Measurements from ENCODE around the gene RTN4R.

Gene RTN4R

DNA sequence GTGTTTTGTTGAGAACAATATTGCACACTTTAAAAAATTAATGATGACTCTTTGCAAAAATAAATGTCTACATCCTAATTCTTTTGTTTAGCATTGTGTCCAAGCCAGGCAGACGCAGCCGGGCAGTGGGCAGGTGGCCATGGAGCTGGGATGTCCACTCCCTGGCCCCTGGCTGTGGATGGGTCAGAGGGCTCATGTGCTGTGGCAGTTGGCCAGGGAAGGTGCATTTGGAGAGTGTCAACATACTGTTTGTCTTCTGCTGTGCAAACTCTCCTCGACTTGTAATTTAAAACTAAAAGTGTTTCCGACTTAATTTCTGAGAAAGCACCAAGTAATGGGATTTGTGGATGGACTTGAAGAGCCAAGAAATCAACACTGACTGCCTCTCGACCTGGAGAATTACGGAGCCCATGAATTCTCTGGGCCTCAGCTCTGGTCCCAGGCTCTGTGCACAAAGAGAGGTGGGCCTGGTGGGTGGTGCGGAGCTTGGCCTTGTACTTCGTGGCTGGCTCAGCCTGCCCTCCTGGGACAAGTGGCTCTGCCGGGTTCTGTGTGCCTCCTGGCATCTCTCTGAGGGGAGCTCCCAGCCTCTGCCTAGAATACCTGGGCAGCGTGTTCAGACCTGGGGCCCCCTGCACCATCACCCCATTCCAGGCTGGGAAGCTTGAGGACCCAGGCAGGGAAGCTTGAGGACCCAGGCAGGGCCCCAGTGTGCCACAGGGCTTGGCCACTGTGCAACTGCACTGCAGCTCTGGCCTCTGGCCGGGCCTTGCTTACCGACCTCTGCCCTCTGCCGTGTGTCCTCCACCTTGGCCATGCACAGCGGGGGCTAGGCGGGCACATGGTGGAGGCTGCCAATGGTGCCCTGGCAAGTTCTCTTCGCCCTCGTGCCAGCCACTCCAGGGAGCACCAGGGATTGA lies 46.4 kb downstream of the RTN4R start:
- TF ChIP-seq PAX5 (IDR thresholded peaks at IDR 0.05; ENCODE audit: insufficient read depth, low read length, severe bottlenecking) (no peak), TAF1 (IDR thresholded peaks at IDR 0.05; ENCODE audit: low read depth, low read length) (no peak), POLR2A (IDR thresholded peaks at IDR 0.05; ENCODE audit: low read depth, low read length) (no peak)
- DNase-seq (ENCODE audit: insufficient read length, low spot score) (no peak), FAIRE-seq (no peak)

DNA sequence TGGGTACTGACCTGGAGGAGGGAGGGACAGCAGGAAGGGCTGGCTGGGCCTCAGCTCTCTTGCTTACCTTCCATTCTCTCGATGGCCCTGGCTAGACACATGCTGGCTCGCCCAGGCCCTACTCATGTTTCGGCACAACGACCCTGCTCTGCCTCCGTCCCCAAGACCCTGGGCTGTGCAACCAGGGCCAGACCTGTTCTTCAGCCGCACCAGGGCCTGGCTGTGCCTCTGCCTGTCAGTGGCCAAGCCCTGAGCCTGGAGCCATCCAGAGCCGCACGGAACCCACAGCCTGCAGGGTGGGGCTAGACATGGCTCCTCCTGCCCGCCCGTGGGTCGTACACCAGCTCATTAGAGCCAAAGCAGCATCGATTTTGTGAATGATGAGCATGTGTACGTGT lies 47.5 kb downstream of the RTN4R start:
- DNase-seq (ENCODE audit: insufficient read length, low spot score) (no peak), FAIRE-seq (no peak)
- TF ChIP-seq POU2F2 (IDR thresholded peaks at IDR 0.05; ENCODE audit: low read depth, low read length) (no peak), SPI1 (IDR thresholded peaks at IDR 0.05; ENCODE audit: low read depth, low read length) (no peak), PAX5 (IDR thresholded peaks at IDR 0.05; ENCODE audit: insufficient read depth, low read length, severe bottlenecking) (no peak), POLR2A (IDR thresholded peaks at IDR 0.05; ENCODE audit: low read depth, low read length) (no peak)

DNA sequence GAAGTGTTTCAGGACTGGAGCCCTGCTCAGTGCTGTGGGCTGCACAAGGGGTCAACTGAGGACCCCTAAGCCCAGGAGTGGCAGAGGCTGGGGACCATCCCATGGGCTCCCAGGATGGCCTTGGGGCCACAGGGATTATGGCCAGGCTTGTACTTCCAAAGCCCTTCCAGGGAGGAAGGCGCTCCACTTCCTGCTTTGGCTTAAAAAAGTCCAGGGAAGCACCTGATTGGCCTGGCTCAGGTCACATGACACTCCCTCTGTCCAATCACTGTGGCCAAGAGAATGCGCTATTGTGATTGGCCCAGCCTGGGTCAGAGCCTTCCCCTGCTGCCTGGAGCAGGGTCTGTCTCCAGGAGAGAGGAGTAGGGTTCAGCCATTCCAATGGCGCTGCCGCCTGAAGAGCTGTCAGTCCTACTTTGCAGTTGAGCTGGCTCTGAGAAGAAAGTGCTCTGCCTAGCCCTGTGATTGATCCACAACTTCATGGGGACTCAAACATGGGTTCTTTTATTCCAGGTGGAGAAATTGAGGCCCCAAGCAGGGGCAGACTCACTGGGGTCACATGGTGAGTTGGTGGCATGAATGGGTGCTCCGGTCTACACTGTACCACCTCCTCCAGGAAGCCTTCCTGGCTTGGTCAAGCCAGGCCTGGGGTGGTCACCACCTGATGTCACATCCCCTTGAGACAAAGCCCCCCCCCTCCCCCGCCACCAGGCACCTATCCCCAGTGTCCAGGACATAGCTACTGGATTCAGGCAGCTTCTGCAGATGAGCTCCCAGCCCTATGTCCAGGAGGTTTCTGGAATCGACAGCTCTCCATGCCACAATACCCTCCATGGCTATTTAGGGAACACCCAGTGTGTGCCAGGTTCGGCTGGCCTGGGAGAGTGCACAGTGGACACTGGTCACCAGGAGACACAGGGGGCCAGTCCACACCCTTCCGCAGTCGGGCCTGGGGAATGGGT lies 48.2 kb downstream of the RTN4R start:
- DNase-seq (ENCODE audit: insufficient read length, low spot score): no peak
- FAIRE-seq: no peak
- TF ChIP-seq SPI1 (IDR thresholded peaks at IDR 0.05; ENCODE audit: low read depth, low read length) (no peak), POLR2AphosphoS5 (IDR thresholded peaks at IDR 0.05; ENCODE audit: low read depth, low read length) (no peak), POU2F2 (IDR thresholded peaks at IDR 0.05; ENCODE audit: low read depth, low read length) (no peak), POLR2A (IDR thresholded peaks at IDR 0.05; ENCODE audit: low read depth, low read length) (no peak), PAX5 (IDR thresholded peaks at IDR 0.05; ENCODE audit: insufficient read depth, low read length, severe bottlenecking) (no peak), TAF1 (IDR thresholded peaks at IDR 0.05; ENCODE audit: low read depth, low read length) (no peak)

DNA sequence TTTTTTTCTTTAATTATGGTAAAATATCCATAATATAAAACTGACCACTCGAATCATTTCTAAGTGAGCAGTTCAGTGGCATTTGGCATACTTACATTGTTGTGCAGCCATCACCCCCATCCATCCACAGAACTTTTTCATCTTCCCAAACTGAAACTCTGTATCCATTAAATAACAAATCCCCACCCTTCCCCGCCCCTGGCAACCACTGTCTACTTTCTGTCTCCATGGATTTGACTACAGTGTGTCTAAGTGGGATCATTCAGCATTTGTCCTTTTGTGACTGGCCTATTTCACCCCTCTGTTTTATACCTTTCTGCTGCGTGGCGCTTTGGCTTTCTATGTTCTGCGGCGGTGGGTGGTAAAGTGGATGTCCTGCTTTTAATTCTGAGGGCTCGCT lies 49.1 kb downstream of the RTN4R start:
- DNase-seq (ENCODE audit: insufficient read length, low spot score) (no peak), FAIRE-seq (no peak)
- no peak for TF ChIP-seq PAX5 (IDR thresholded peaks at IDR 0.05; ENCODE audit: insufficient read depth, low read length, severe bottlenecking)
- no peak for TF ChIP-seq POU2F2 (IDR thresholded peaks at IDR 0.05; ENCODE audit: low read depth, low read length)
- no peak for TF ChIP-seq SPI1 (IDR thresholded peaks at IDR 0.05; ENCODE audit: low read depth, low read length)
- TF ChIP-seq POLR2AphosphoS5 (IDR thresholded peaks at IDR 0.05; ENCODE audit: low read depth, low read length): no peak
- TF ChIP-seq TAF1 (IDR thresholded peaks at IDR 0.05; ENCODE audit: low read depth, low read length): no peak
- TF ChIP-seq POLR2A (IDR thresholded peaks at IDR 0.05; ENCODE audit: low read depth, low read length): no peak

DNA sequence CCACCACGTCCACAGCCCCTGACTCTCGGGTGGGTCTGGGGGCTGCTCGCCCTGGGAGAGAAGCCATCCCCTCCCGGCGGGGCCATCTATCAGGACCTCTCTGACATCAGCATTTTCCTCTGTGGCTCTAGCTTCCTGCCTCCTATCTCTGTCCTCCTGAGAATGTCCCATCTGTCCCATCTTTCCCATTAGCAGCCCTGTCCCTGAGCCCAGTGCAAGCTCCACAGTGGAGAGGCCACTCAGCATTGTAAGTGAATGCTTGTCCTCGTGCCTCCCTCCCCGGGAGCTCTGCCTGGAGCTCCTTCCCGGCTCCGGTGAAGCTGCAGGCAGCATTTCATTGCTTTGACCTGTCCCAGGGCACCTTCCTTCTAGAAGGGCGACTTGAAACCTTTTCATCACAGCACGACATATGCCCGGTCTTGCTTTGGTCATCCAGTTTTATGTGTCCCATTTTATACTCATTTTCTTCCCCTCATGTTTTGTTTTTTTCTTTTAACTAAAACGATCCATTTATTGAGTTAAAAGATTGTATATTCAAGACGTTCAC lies 49.7 kb downstream of the RTN4R start:
- TF ChIP-seq POLR2A (IDR thresholded peaks at IDR 0.05; ENCODE audit: low read depth, low read length) (no peak), PAX5 (IDR thresholded peaks at IDR 0.05; ENCODE audit: insufficient read depth, low read length, severe bottlenecking) (no peak), POLR2AphosphoS5 (IDR thresholded peaks at IDR 0.05; ENCODE audit: low read depth, low read length) (no peak), TAF1 (IDR thresholded peaks at IDR 0.05; ENCODE audit: low read depth, low read length) (no peak), SPI1 (IDR thresholded peaks at IDR 0.05; ENCODE audit: low read depth, low read length) (no peak), POU2F2 (IDR thresholded peaks at IDR 0.05; ENCODE audit: low read depth, low read length) (no peak)
- FAIRE-seq (no peak), DNase-seq (ENCODE audit: insufficient read length, low spot score) (no peak)

DNA sequence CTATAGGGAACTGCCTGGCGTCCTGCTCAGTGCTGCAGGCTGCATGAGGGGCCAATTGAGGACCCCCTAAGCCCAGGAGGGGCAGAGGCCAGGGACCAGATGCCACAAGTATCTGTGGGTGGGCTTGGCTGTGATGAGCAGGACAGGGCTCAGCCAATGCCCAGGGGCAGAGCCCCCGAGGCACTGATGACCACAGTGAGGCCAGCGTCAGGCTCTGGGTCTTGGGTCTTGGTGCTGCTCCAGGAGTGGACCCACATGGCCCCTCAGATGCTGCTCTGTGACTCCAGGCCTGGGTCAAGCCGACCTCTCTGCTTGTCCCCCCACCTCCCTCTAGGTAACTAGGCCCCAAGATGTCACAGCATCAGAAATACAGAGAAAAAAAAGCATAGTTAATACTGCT lies 50.6 kb downstream of the RTN4R start:
- no peak for FAIRE-seq
- no peak for DNase-seq (ENCODE audit: insufficient read length, low spot score)
- TF ChIP-seq POLR2AphosphoS5 (IDR thresholded peaks at IDR 0.05; ENCODE audit: low read depth, low read length): no peak
- TF ChIP-seq POU2F2 (IDR thresholded peaks at IDR 0.05; ENCODE audit: low read depth, low read length): no peak
- TF ChIP-seq PAX5 (IDR thresholded peaks at IDR 0.05; ENCODE audit: insufficient read depth, low read length, severe bottlenecking): no peak
- no peak for TF ChIP-seq TAF1 (IDR thresholded peaks at IDR 0.05; ENCODE audit: low read depth, low read length)
- TF ChIP-seq POLR2A (IDR thresholded peaks at IDR 0.05; ENCODE audit: low read depth, low read length): no peak
- TF ChIP-seq SPI1 (IDR thresholded peaks at IDR 0.05; ENCODE audit: low read depth, low read length): no peak

DNA sequence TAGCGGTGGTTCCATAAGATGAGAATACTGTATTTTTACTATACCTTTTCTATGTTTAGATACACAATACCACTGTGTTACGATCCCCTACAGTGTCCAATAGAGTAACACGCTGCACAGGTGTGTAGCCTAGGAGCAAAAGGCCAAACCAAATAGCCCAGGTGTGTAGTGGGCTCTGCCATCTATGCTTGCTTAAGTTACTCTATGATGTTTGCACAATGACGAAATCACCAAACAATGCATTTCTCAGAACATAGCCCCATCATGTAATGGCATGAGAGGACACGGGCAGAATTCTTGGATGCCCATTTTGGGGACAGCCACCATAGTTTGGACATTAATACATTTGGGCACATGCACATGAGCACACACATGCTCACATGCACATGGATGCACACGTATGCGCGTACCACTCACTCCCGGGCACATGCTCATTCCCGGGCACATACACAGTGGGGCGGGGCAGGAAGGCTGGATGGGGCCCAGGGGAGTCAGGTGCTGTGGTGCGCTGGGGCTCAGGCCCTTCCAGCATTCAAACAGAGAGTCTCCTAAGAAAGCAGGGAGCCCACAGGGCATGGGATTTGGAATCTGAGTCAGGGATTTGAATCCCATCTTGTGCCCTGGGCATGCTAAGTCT lies 51.1 kb downstream of the RTN4R start:
- DNase-seq (ENCODE audit: insufficient read length, low spot score) (no peak), FAIRE-seq (no peak)
- no peak for TF ChIP-seq POU2F2 (IDR thresholded peaks at IDR 0.05; ENCODE audit: low read depth, low read length)
- TF ChIP-seq POLR2AphosphoS5 (IDR thresholded peaks at IDR 0.05; ENCODE audit: low read depth, low read length): no peak
- no peak for TF ChIP-seq SPI1 (IDR thresholded peaks at IDR 0.05; ENCODE audit: low read depth, low read length)
- TF ChIP-seq TAF1 (IDR thresholded peaks at IDR 0.05; ENCODE audit: low read depth, low read length): no peak
- TF ChIP-seq PAX5 (IDR thresholded peaks at IDR 0.05; ENCODE audit: insufficient read depth, low read length, severe bottlenecking): no peak
- TF ChIP-seq POLR2A (IDR thresholded peaks at IDR 0.05; ENCODE audit: low read depth, low read length): no peak

GRCh38 chr22:20215742-20216141 lies 52.4 kb downstream of the RTN4R start:
- DNase-seq (ENCODE audit: insufficient read length, low spot score) (no peak), FAIRE-seq (no peak)
- no peak for TF ChIP-seq SPI1 (IDR thresholded peaks at IDR 0.05; ENCODE audit: low read depth, low read length)
- no peak for TF ChIP-seq POLR2AphosphoS5 (IDR thresholded peaks at IDR 0.05; ENCODE audit: low read depth, low read length)
- no peak for TF ChIP-seq TAF1 (IDR thresholded peaks at IDR 0.05; ENCODE audit: low read depth, low read length)
- no peak for TF ChIP-seq POU2F2 (IDR thresholded peaks at IDR 0.05; ENCODE audit: low read depth, low read length)
- no peak for TF ChIP-seq PAX5 (IDR thresholded peaks at IDR 0.05; ENCODE audit: insufficient read depth, low read length, severe bottlenecking)
- TF ChIP-seq POLR2A (IDR thresholded peaks at IDR 0.05; ENCODE audit: low read depth, low read length): no peak
